Hindlimb muscle (tissue), 1 donor: ENCODE data around the gene ZNF574. TPM values are rescaled to one million over a fixed set of nuclear protein-coding genes. Genes with fewer than 3 reads are reported as not detected.

Experiments used
- DNase-seq: peaks from one replicate; pipeline ENCODE4 v3.0.0-alpha.2; 2013
- polyA plus RNA-seq: library from polyadenylated mRNA; unstranded; fragments of 120-200 nt; gene quantifications from one replicate; pipeline ENCODE4 v1.2.1, GENCODE V29; 2013; ENCODE audit not compliant: insufficient read length

The ZNF574 gene
- polyA plus RNA-seq, 1 donor: 12.4 TPM

- no peak for DNase-seq
Measured at GRCh38 chr19:42057846-42058245, 18.1 kb upstream of the ZNF574 start.

- DNase-seq: no peak
Measured at GRCh38 chr19:42059196-42059595, 16.8 kb upstream of the ZNF574 start.

GRCh38 chr19:42060117-42060516 is 15.8 kb upstream of the ZNF574 start:
- no peak for DNase-seq

- no peak for DNase-seq
Measured at GRCh38 chr19:42062381-42062780, 13.6 kb upstream of the ZNF574 start.

GRCh38 chr19:42064432-42064831 is 11.5 kb upstream of the ZNF574 start:
- no peak for DNase-seq

GRCh38 chr19:42065051-42065450 is 10.9 kb upstream of the ZNF574 start:
- DNase-seq: no peak

- no peak for DNase-seq
Measured at GRCh38 chr19:42065511-42065910, 10.5 kb upstream of the ZNF574 start.

GRCh38 chr19:42066075-42066754 is 9.8 kb upstream of the ZNF574 start:
- no peak for DNase-seq

- DNase-seq: no peak
Measured at GRCh38 chr19:42067315-42067888, 8.6 kb upstream of the ZNF574 start.

GRCh38 chr19:42068361-42068755 is 7.6 kb upstream of the ZNF574 start:
- DNase-seq: no peak

GRCh38 chr19:42068756-42069571 is 7.0 kb upstream of the ZNF574 start:
- no peak for DNase-seq

- DNase-seq: no peak
Measured at GRCh38 chr19:42069619-42070351, 6.2 kb upstream of the ZNF574 start, which contains the start of gene GRIK5. Gene GRIK5, minus strand, starts transcription at chr19:42070206. Its CDS starts 4,436 bp downstream, at chr19:42065770.

GRCh38 chr19:42071247-42071646 is 4.7 kb upstream of the ZNF574 start:
- no peak for DNase-seq

- peak; percentile 34 for DNase-seq
Measured at GRCh38 chr19:42074513-42075363, 1.2 kb upstream of the ZNF574 start.

- DNase-seq: no peak
Measured at GRCh38 chr19:42075364-42075615, 676 bp upstream of the ZNF574 start.

GRCh38 chr19:42076380-42076944 is 496 bp downstream of the ZNF574 start:
- DNase-seq: no peak

- no peak for DNase-seq
Measured at GRCh38 chr19:42078058-42078457, 2.1 kb downstream of the ZNF574 start.

- no peak for DNase-seq
Measured at GRCh38 chr19:42078538-42079275, 2.7 kb downstream of the ZNF574 start.

GRCh38 chr19:42079276-42079669 is 3.3 kb downstream of the ZNF574 start:
- DNase-seq: no peak

- DNase-seq: no peak
Measured at GRCh38 chr19:42079886-42080763, 4.2 kb downstream of the ZNF574 start.
